CD4-positive, alpha-beta T cell (primary cell): ENCODE data around the gene TMEM43. TPM values are rescaled to one million over a fixed set of nuclear protein-coding genes. Genes with fewer than 3 reads are reported as not detected.
A peak's percentile ranks its signal among the peaks of the same experiment; 100 is the strongest.

Source experiments
- ATAC-seq: fragments of 200-7000 bp; cut with Tn5 transposase; one replicate; pipeline ENCODE4 v1.10.0; 2022; ENCODE audit warnings: mild to moderate bottlenecking; ENCODE audit not compliant: poor library complexity
- CTCF ChIA-PET: fragments of 350-600 bp; sonication (Branson Sonifier 250); formaldehyde crosslinking; loops from one replicate; lab custom pipeline; 2021; ENCODE audit warnings: antibody characterized with exemption, inconsistent platforms; lab: Charles Lee
- POLR2A ChIA-PET: fragments of 350-600 bp; sonication (Branson Sonifier 250); formaldehyde crosslinking; loops from one replicate; lab custom pipeline; 2021; ENCODE audit warnings: antibody characterized with exemption, inconsistent platforms; lab: Charles Lee
- DNase-seq, 14 experiments: peaks; one replicate each; pipeline ENCODE4 v3.0.0-alpha.2; 2013 to 2020; ENCODE audit warnings: mixed read lengths in 2 of 14
- H3K27ac ChIP-seq, 2 donors: one replicate each; pipeline versions ENCODE4 v1.5.1 to v1.7.0; 2013; ENCODE audit warnings: low read length in 2 of 2, low read depth in 1 of 2, mild to moderate bottlenecking in 1 of 2
- H3K27me3 ChIP-seq, 2 experiments: 1 replicate in 1 of 2; 2 replicates in 1 of 2; pipeline versions ENCODE4 v1.6.1 to v1.7.0; 2013; ENCODE audit warnings: low read length in 2 of 2, control low read depth in 1 of 2, mild to moderate bottlenecking in 1 of 2, moderate library complexity in 1 of 2; ENCODE audit not compliant: insufficient read depth in 2 of 2, control insufficient read depth in 1 of 2
- H3K36me3 ChIP-seq: one replicate; pipeline ENCODE4 v1.6.1; 2013; ENCODE audit warnings: low read length, control low read depth; ENCODE audit not compliant: insufficient read depth
- H3K4me1 ChIP-seq: one replicate; pipeline ENCODE4 v1.6.1; 2013; ENCODE audit warnings: low read length, control low read depth; ENCODE audit not compliant: insufficient read depth
- H3K4me3 ChIP-seq: one replicate; pipeline ENCODE4 v1.5.1; 2013; ENCODE audit warnings: mild to moderate bottlenecking, low read length, moderate library complexity
- H3K9me3 ChIP-seq, 2 experiments: 1 replicate in 1 of 2; 2 replicates in 1 of 2; pipeline versions ENCODE4 v1.6.1 to v1.7.0; 2013; ENCODE audit warnings: low read length in 2 of 2, mild to moderate bottlenecking in 2 of 2, control low read depth in 1 of 2, moderate library complexity in 1 of 2; ENCODE audit not compliant: control insufficient read depth in 1 of 2, insufficient read depth in 1 of 2
- H3K27ac Mint-ChIP-seq: one replicate; pipeline ENCODE4 v1.8.0; 2020; ENCODE audit warnings: mixed read lengths
- H3K27me3 Mint-ChIP-seq: one replicate; pipeline ENCODE4 v1.8.0; 2021; ENCODE audit warnings: mixed read lengths
- H3K36me3 Mint-ChIP-seq: one replicate; pipeline ENCODE4 v1.8.0; 2021; ENCODE audit warnings: low read depth, mixed read lengths
- H3K4me1 Mint-ChIP-seq: one replicate; pipeline ENCODE4 v1.8.0; 2021; ENCODE audit warnings: low read depth, mixed read lengths
- H3K4me3 Mint-ChIP-seq: one replicate; pipeline ENCODE4 v1.8.0; 2020; ENCODE audit warnings: mild to moderate bottlenecking, mixed read lengths
- H3K9me3 Mint-ChIP-seq: one replicate; pipeline ENCODE4 v1.8.0; 2020; ENCODE audit warnings: mixed read lengths
- intact Hi-C, 2 experiments: fragments of 100-400 bp; cut with DNase I in 1 of 2; cut with micrococcal nuclease in 1 of 2; formaldehyde crosslinking; loops; one replicate each; pipeline versions ENCODE4 v1.15.1 to v1.9.0; 2023 to 2025; cut with DNase I, micrococcal nuclease
- total RNA-seq, 174 experiments: library from RNA in 2 of 174; stranded (reverse) in 2 of 174; gene quantifications; one replicate each; pipeline ENCODE4 v1.2.3 and lab custom pipeline; 2021 to 2026
- TF ChIP-seq, protein P1 (sequence below): fragments of 200-600 bp; IDR thresholded peaks from one replicate; pipeline ENCODE4 v1.8.0; 2022; ENCODE audit warnings: antibody characterized with exemption, mild to moderate bottlenecking

TMEM43 gene
- total RNA-seq, 2 experiments from 2014 or later: 24.8 to 27.6 TPM

DNA sequence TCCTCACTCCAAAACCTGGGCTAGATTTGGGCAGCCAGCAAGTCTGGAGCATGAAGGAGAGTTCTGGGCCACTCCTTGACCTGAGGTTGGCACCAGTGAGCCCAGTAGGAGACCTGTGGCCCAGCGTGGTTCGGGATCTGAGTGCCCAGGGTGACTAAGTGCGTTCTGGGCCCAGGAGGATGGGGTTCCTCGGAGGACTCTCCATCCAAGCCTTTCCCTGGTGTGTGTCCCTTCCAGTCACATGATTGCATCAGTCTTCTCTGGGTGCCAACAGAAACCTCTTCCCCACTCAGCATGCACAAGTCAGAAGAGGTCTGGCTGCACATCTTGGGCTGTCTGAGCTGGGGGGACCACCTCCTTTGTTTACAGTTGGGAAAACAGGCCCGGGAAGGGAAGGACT lies 14.9 kb downstream of the TMEM43 start:
- POLR2A ChIA-PET: interaction anchor here (1.7 to 8.7 kb wide), 2 partner anchors 15 to 39 kb away, joined by 4 to 106 read pairs; partner anchors contain the start of genes CHCHD4, LSM3 and XPC
- TF ChIP-seq, protein P1, sequence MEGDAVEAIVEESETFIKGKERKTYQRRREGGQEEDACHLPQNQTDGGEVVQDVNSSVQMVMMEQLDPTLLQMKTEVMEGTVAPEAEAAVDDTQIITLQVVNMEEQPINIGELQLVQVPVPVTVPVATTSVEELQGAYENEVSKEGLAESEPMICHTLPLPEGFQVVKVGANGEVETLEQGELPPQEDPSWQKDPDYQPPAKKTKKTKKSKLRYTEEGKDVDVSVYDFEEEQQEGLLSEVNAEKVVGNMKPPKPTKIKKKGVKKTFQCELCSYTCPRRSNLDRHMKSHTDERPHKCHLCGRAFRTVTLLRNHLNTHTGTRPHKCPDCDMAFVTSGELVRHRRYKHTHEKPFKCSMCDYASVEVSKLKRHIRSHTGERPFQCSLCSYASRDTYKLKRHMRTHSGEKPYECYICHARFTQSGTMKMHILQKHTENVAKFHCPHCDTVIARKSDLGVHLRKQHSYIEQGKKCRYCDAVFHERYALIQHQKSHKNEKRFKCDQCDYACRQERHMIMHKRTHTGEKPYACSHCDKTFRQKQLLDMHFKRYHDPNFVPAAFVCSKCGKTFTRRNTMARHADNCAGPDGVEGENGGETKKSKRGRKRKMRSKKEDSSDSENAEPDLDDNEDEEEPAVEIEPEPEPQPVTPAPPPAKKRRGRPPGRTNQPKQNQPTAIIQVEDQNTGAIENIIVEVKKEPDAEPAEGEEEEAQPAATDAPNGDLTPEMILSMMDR: no peak
- H3K27me3 ChIP-seq: no peaks in the 10 kb centered on the region
- peaks cover 48% of the 10 kb centered on the region for H3K4me1 Mint-ChIP-seq
- DNase-seq (no peak), ATAC-seq (no peak)
- H3K27me3 Mint-ChIP-seq: no peaks in the 10 kb centered on the region
- CTCF ChIA-PET: no interaction called here
- no peaks in the 10 kb centered on the region for H3K9me3 Mint-ChIP-seq
- H3K27ac ChIP-seq: no peak overlapping the region
- H3K27ac Mint-ChIP-seq: peak overlapping the region; percentile 96
- peaks cover 46% of the 10 kb centered on the region for H3K4me1 ChIP-seq
- intact Hi-C loops: loop anchor here in 1 of 2 experiments (10.0 kb wide), 1 partner anchor 955 kb away; the partner anchor contains the start of gene RBSN
- H3K4me3 Mint-ChIP-seq: no peak overlapping the region
- no peaks in the 10 kb centered on the region for H3K9me3 ChIP-seq
- H3K36me3 Mint-ChIP-seq: peaks cover 73% of the 10 kb centered on the region
- no peak overlapping the region for H3K4me3 ChIP-seq
- peaks cover 66% of the 10 kb centered on the region for H3K36me3 ChIP-seq

DNA sequence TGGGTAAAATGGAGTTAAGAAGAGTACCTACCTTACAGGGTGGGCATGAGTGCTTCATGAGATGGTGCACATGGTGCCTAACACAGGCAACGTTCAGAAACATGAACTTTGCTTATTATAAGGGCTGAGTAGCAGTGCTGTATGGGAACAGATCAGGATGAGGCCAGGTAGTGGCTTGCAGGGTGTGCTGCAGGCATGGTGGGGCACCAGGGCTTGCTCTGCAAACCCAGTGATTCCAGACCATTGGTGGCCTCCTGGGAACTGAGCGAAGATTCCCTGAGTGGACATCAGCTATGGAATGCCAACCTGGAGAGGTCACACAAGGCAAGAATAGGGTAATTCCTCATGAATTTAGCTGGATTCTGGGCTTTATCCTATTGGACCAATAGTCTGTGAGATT lies 15.8 kb downstream of the TMEM43 start:
- H3K4me1 ChIP-seq: peaks cover 55% of the 10 kb centered on the region
- peaks cover 62% of the 10 kb centered on the region for H3K36me3 ChIP-seq
- CTCF ChIA-PET: no interaction called here
- no peak for ATAC-seq
- no peak for DNase-seq
- Mint-ChIP-seq H3K9me3 (no peaks in the 10 kb centered on the region), H3K4me3 (no peak overlapping the region), H3K4me1 (peaks cover 55% of the 10 kb centered on the region), H3K27me3 (no peaks in the 10 kb centered on the region), H3K36me3 (peaks cover 71% of the 10 kb centered on the region), H3K27ac (peak overlapping the region; percentile 96)
- POLR2A ChIA-PET: interaction anchor here (6.4 to 8.7 kb wide), 2 partner anchors 16 to 38 kb away, joined by 84 to 106 read pairs; partner anchors contain the start of genes CHCHD4, LSM3, TMEM43 and XPC
- no peaks in the 10 kb centered on the region for H3K9me3 ChIP-seq
- H3K4me3 ChIP-seq: no peak overlapping the region
- no peaks in the 10 kb centered on the region for H3K27me3 ChIP-seq
- TF ChIP-seq, protein P1: no peak
- intact Hi-C loops: loop anchor here in 1 of 2 experiments (1.0 to 10.0 kb wide), 2 partner anchors 12 to 954 kb away; partner anchors contain the start of gene RBSN
- peak overlapping the region; percentile 90 to 98 for H3K27ac ChIP-seq

DNA sequence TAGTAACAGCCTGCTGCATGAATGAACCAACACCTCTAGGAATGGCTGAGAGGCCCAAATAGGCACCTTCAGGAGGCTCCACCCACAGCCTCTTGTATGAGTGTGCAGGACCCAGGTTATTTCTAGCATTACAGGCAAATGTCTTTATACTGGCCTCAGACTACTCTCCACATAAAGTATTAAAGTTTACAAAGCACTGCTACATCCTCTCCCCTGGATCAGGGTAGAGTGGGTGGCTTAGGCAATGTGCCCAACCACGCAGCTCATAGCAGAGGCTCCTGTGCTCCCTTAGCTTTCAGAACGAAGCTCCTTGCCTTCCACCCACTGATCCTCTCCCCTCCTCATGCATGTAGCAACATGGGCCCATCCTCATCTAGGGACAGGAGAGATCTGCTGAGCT lies 16.3 kb downstream of the TMEM43 start:
- intact Hi-C loops: loop anchor here in 1 of 2 experiments (1.0 to 10.0 kb wide), 2 partner anchors 13 to 954 kb away; partner anchors contain the start of gene RBSN
- H3K4me3 Mint-ChIP-seq: no peak overlapping the region
- no peak for ATAC-seq
- Histone ChIP-seq H3K4me1 (peaks cover 60% of the 10 kb centered on the region), H3K27me3 (no peaks in the 10 kb centered on the region), H3K4me3 (no peak overlapping the region), H3K27ac (peak overlapping the region; percentile 90 to 98), H3K9me3 (no peaks in the 10 kb centered on the region), H3K36me3 (peaks cover 62% of the 10 kb centered on the region)
- no peak for DNase-seq
- ChIA-PET CTCF (interaction anchor here (0.7 kb wide), 1 partner anchor 34 kb away, joined by 3 read pairs; no protein-coding TSS in a partner anchor), POLR2A (interaction anchor here (1.4 to 8.7 kb wide), 4 partner anchors 13 to 510 kb away, joined by 4 to 106 read pairs (median 46); partner anchors contain the start of genes CCDC174, CHCHD4, LSM3 and TMEM43)
- TF ChIP-seq, protein P1: no peak
- H3K27ac Mint-ChIP-seq: peak overlapping the region; percentile 96
- H3K9me3 Mint-ChIP-seq: no peaks in the 10 kb centered on the region
- H3K27me3 Mint-ChIP-seq: no peaks in the 10 kb centered on the region
- peaks cover 70% of the 10 kb centered on the region for H3K36me3 Mint-ChIP-seq
- peaks cover 59% of the 10 kb centered on the region for H3K4me1 Mint-ChIP-seq
